Activated CD8-positive, alpha-beta memory T cell treated with anti-CD3 and anti-CD28 coated beads for 36 hours (primary cell): ENCODE measurements around the gene APOA1. TPM values are rescaled to one million over a fixed set of nuclear protein-coding genes. Genes with fewer than 3 reads are reported as not detected.

Experiments
- CTCF ChIA-PET: fragments of 350-600 bp; sonication (Branson Sonifier 250); formaldehyde crosslinking; loops from one replicate; lab custom pipeline; 2021; ENCODE audit warnings: antibody characterized with exemption; lab: Charles Lee
- POLR2A ChIA-PET: fragments of 350-600 bp; sonication (Branson Sonifier 250); formaldehyde crosslinking; loops from one replicate; lab custom pipeline; 2021; ENCODE audit warnings: antibody characterized with exemption; lab: Charles Lee
- total RNA-seq, 2 experiments: library from RNA; stranded (reverse); gene quantifications; one replicate each; pipeline ENCODE4 v1.2.3, GENCODE V29; 2021

APOA1 gene
- total RNA-seq, 2 experiments from 2014 or later: 0.34 TPM; not detected in 1

- ChIA-PET CTCF (interaction anchor here (0.7 to 1.0 kb wide), 2 partner anchors 9 to 236 kb away, joined by 3 to 4 read pairs; no protein-coding TSS in a partner anchor), POLR2A (no interaction called here)
These were observed 25.5 kb upstream of the APOA1 start for GRCh38 chr11:116862951-116863350.

GRCh38 chr11:116862185-116862584, 24.8 kb upstream of the APOA1 start:
- ChIA-PET POLR2A (no interaction called here), CTCF (interaction anchor here (0.7 kb wide), 1 partner anchor 237 kb away, joined by 3 read pairs; no protein-coding TSS in a partner anchor)

GRCh38 chr11:116861539-116861938, 24.1 kb upstream of the APOA1 start:
- POLR2A ChIA-PET: no interaction called here

GRCh38 chr11:116860303-116860702, 22.9 kb upstream of the APOA1 start:
- CTCF ChIA-PET: no interaction called here
- POLR2A ChIA-PET: no interaction called here

More at GRCh38 chr11:116861539-116861938, 24.1 kb upstream of the APOA1 start:
- CTCF ChIA-PET: no interaction called here

GRCh38 chr11:116859175-116859574, 21.8 kb upstream of the APOA1 start:
- CTCF ChIA-PET: interaction anchor here (1.4 kb wide), 1 partner anchor 68 kb away, joined by 5 read pairs; the partner anchor contains the start of gene APOA5

GRCh38 chr11:116857936-116858335, 20.5 kb upstream of the APOA1 start:
- POLR2A ChIA-PET: no interaction called here

More at GRCh38 chr11:116859175-116859574, 21.8 kb upstream of the APOA1 start:
- POLR2A ChIA-PET: no interaction called here

GRCh38 chr11:116857316-116857715, 19.9 kb upstream of the APOA1 start:
- ChIA-PET CTCF (no interaction called here), POLR2A (interaction anchor here (0.6 kb wide), 1 partner anchor 1747 kb away, joined by 4 read pairs; no protein-coding TSS in a partner anchor)

More at GRCh38 chr11:116857936-116858335, 20.5 kb upstream of the APOA1 start:
- CTCF ChIA-PET: no interaction called here

- CTCF ChIA-PET: interaction anchor here (0.9 kb wide), 1 partner anchor 15 kb away, joined by 3 read pairs; no protein-coding TSS in a partner anchor
- POLR2A ChIA-PET: interaction anchor here (0.5 kb wide), 1 partner anchor 152 kb away, joined by 4 read pairs; no protein-coding TSS in a partner anchor
These were observed 19.0 kb upstream of the APOA1 start for GRCh38 chr11:116856423-116856822.

GRCh38 chr11:116855413-116855812, 18.0 kb upstream of the APOA1 start:
- ChIA-PET POLR2A (interaction anchor here (0.6 kb wide), 1 partner anchor 256 kb away, joined by 3 read pairs; no protein-coding TSS in a partner anchor), CTCF (interaction anchor here (0.7 to 1.3 kb wide), 3 partner anchors 14 to 65 kb away, joined by 3 read pairs; no protein-coding TSS in a partner anchor)

- CTCF ChIA-PET: interaction anchor here (0.8 to 1.9 kb wide), 7 partner anchors 9 to 252 kb away, joined by 3 to 10 read pairs (median 4); partner anchors contain the start of genes APOA5 and SIK3
- POLR2A ChIA-PET: interaction anchor here (0.6 to 1.9 kb wide), 8 partner anchors 18 to 377 kb away, joined by 3 to 7 read pairs (median 4); partner anchors contain the start of genes SIK3 and ZPR1
These were observed 16.1 kb upstream of the APOA1 start for GRCh38 chr11:116853461-116854073.

- ChIA-PET CTCF (interaction anchor here (1.7 to 3.9 kb wide), 4 partner anchors 16 to 253 kb away, joined by 5 to 20 read pairs (median 8); partner anchors contain the start of genes APOA1, APOA5 and SIK3), POLR2A (interaction anchor here (0.6 to 1.9 kb wide), 5 partner anchors 17 to 245 kb away, joined by 3 to 7 read pairs (median 4); partner anchors contain the start of gene ZPR1)
These were observed 15.0 kb upstream of the APOA1 start for GRCh38 chr11:116852261-116853031.

GRCh38 chr11:116851626-116852025, 14.2 kb upstream of the APOA1 start:
- ChIA-PET POLR2A (interaction anchor here (1.2 kb wide), 1 partner anchor 15 kb away, joined by 4 read pairs; no protein-coding TSS in a partner anchor), CTCF (interaction anchor here (1.9 to 3.9 kb wide), 2 partner anchors 15 to 247 kb away, joined by 5 to 20 read pairs; partner anchors contain the start of genes APOA1 and SIK3)

- ChIA-PET CTCF (interaction anchor here (1.5 to 3.9 kb wide), 2 partner anchors 13 kb away, joined by 5 to 20 read pairs; partner anchors contain the start of gene APOA1), POLR2A (no interaction called here)
These were observed 12.1 kb upstream of the APOA1 start for GRCh38 chr11:116849486-116849885.

- CTCF ChIA-PET: interaction anchor here (1.5 kb wide), 1 partner anchor 13 kb away, joined by 5 read pairs; no protein-coding TSS in a partner anchor
These were observed 11.6 kb upstream of the APOA1 start for GRCh38 chr11:116849060-116849459.

GRCh38 chr11:116847612-116848011, 10.2 kb upstream of the APOA1 start:
- ChIA-PET CTCF (interaction anchor here (1.1 kb wide), 1 partner anchor 384 kb away, joined by 3 read pairs; the partner anchor contains the start of genes PCSK7 and RNF214), POLR2A (no interaction called here)

More at GRCh38 chr11:116849060-116849459, 11.6 kb upstream of the APOA1 start:
- POLR2A ChIA-PET: no interaction called here

- CTCF ChIA-PET: no interaction called here
These were observed 7.3 kb upstream of the APOA1 start for GRCh38 chr11:116844722-116845121.

GRCh38 chr11:116843661-116844060, 6.2 kb upstream of the APOA1 start:
- POLR2A ChIA-PET: no interaction called here
- CTCF ChIA-PET: no interaction called here

More at GRCh38 chr11:116844722-116845121, 7.3 kb upstream of the APOA1 start:
- POLR2A ChIA-PET: no interaction called here

- ChIA-PET POLR2A (no interaction called here), CTCF (no interaction called here)
These were observed 5.5 kb upstream of the APOA1 start for GRCh38 chr11:116842909-116843308.

- POLR2A ChIA-PET: no interaction called here
These were observed 4.7 kb upstream of the APOA1 start for GRCh38 chr11:116842117-116842516.

More at GRCh38 chr11:116842117-116842516, 4.7 kb upstream of the APOA1 start:
- CTCF ChIA-PET: no interaction called here
